Parathyroid adenoma (tissue), 2 donors: ENCODE results near the gene GSK3A.

Source experiments
- H2AFZ ChIP-seq: fragments of 300-600 bp; sonication (generic); one replicate; pipeline ENCODE4 v1.7.0; 2017; ENCODE audit warnings: antibody characterized with exemption, mild to moderate bottlenecking
- H3K27ac ChIP-seq: fragments of 300-600 bp; sonication (generic); one replicate; pipeline ENCODE4 v1.7.0; 2017
- H3K27me3 ChIP-seq: fragments of 300-600 bp; sonication (generic); one replicate; pipeline ENCODE4 v1.7.0; 2017; ENCODE audit warnings: low read length; ENCODE audit not compliant: control insufficient read depth, insufficient read depth
- H3K36me3 ChIP-seq: fragments of 300-600 bp; sonication (generic); one replicate; pipeline ENCODE4 v1.7.0; 2017; ENCODE audit warnings: low read length; ENCODE audit not compliant: control insufficient read depth, insufficient read depth
- H3K4me1 ChIP-seq: fragments of 300-600 bp; sonication (generic); one replicate; pipeline ENCODE4 v1.7.0; 2017; ENCODE audit warnings: control low read depth
- H3K4me2 ChIP-seq: fragments of 300-600 bp; sonication (generic); one replicate; pipeline ENCODE4 v1.7.0; 2017; ENCODE audit warnings: low read length
- H3K4me3 ChIP-seq: fragments of 300-600 bp; sonication (generic); one replicate; pipeline ENCODE4 v1.7.0; 2017; ENCODE audit warnings: low read depth, low read length
- H3K79me2 ChIP-seq: fragments of 300-600 bp; sonication (generic); one replicate; pipeline ENCODE4 v1.7.0; 2017; ENCODE audit warnings: control low read depth
- H3K9ac ChIP-seq: fragments of 300-600 bp; sonication (generic); one replicate; pipeline ENCODE4 v1.7.0; 2017; ENCODE audit warnings: mild to moderate bottlenecking
- H3K9me3 ChIP-seq: fragments of 300-600 bp; sonication (generic); one replicate; pipeline ENCODE4 v1.7.0; 2017; ENCODE audit warnings: low read length; ENCODE audit not compliant: control insufficient read depth
- CTCF ChIP-seq: fragments of 300-600 bp; sonication (generic); IDR thresholded peaks from one replicate; pipeline ENCODE4 v1.7.0; 2017; ENCODE audit warnings: antibody characterized with exemption, mild to moderate bottlenecking
- donor health status: primary hyperparathyroidism.

GSK3A gene

GRCh38 chr19:42204664-42205063, 37.7 kb downstream of the GSK3A start:
- Histone ChIP-seq H3K27ac (no peak overlapping the region), H3K36me3 (no peaks in the 10 kb centered on the region), H3K4me3 (no peak overlapping the region), H3K9me3 (no peaks in the 10 kb centered on the region), H2AFZ (no peak overlapping the region), H3K9ac (no peak overlapping the region), H3K27me3 (no peaks in the 10 kb centered on the region), H3K4me1 (peaks cover 12% of the 10 kb centered on the region), H3K79me2 (peaks cover 70% of the 10 kb centered on the region), H3K4me2 (no peak overlapping the region)
- TF ChIP-seq CTCF: no peak

GRCh38 chr19:42203700-42204099, 38.7 kb downstream of the GSK3A start:
- H3K27ac ChIP-seq: no peak overlapping the region
- no peaks in the 10 kb centered on the region for H3K36me3 ChIP-seq

GRCh38 chr19:42202290-42202880, 40.0 kb downstream of the GSK3A start:
- H3K9ac ChIP-seq: no peak overlapping the region
- no peaks in the 10 kb centered on the region for H3K9me3 ChIP-seq
- peak overlapping the region; percentile 19 for H3K27ac ChIP-seq
- no peaks in the 10 kb centered on the region for H3K36me3 ChIP-seq
- TF ChIP-seq CTCF: no peak
- no peak overlapping the region for H3K4me3 ChIP-seq
- peaks cover 49% of the 10 kb centered on the region for H3K79me2 ChIP-seq
- no peak overlapping the region for H3K4me2 ChIP-seq
- no peaks in the 10 kb centered on the region for H3K27me3 ChIP-seq
- peaks cover 5% of the 10 kb centered on the region for H3K4me1 ChIP-seq
- no peak overlapping the region for H2AFZ ChIP-seq

More at GRCh38 chr19:42203700-42204099, 38.7 kb downstream of the GSK3A start:
- Histone ChIP-seq H3K9me3 (no peaks in the 10 kb centered on the region), H3K9ac (no peak overlapping the region), H3K4me3 (no peak overlapping the region), H3K4me2 (no peak overlapping the region), H3K4me1 (peaks cover 12% of the 10 kb centered on the region), H3K79me2 (peaks cover 61% of the 10 kb centered on the region), H2AFZ (no peak overlapping the region), H3K27me3 (no peaks in the 10 kb centered on the region)
- no peak for TF ChIP-seq CTCF

- Histone ChIP-seq H3K4me3 (no peak overlapping the region), H3K9ac (no peak overlapping the region), H3K4me1 (peaks cover 5% of the 10 kb centered on the region), H3K27ac (no peak overlapping the region), H3K27me3 (no peaks in the 10 kb centered on the region), H3K9me3 (no peaks in the 10 kb centered on the region), H2AFZ (no peak overlapping the region), H3K4me2 (no peak overlapping the region), H3K36me3 (no peaks in the 10 kb centered on the region), H3K79me2 (peaks cover 43% of the 10 kb centered on the region)
- TF ChIP-seq CTCF: no peak
Measured at GRCh38 chr19:42201489-42202289, 40.7 kb downstream of the GSK3A start.
